A673 (cell line): ENCODE data around the gene IL23A.

Experiments used
- CTCF ChIP-seq: fragments of 300-800, 200-600 bp; sonication (generic); conservative IDR thresholded peaks from 2 replicates; pipeline ENCODE4 v1.5.1; 2017; ENCODE audit warnings: low read depth, mild to moderate bottlenecking, antibody characterized with exemption, low read length, moderate library complexity, mixed read lengths
- EZH2 ChIP-seq: fragments of 200-600 bp; sonication (generic); IDR thresholded peaks from 2 replicates; pipeline ENCODE4 v1.6.1; 2017; ENCODE audit warnings: borderline replicate concordance, low read depth, mild to moderate bottlenecking, mixed read lengths, antibody characterized with exemption, low read length; ENCODE audit not compliant: poor library complexity, severe bottlenecking

DNA sequence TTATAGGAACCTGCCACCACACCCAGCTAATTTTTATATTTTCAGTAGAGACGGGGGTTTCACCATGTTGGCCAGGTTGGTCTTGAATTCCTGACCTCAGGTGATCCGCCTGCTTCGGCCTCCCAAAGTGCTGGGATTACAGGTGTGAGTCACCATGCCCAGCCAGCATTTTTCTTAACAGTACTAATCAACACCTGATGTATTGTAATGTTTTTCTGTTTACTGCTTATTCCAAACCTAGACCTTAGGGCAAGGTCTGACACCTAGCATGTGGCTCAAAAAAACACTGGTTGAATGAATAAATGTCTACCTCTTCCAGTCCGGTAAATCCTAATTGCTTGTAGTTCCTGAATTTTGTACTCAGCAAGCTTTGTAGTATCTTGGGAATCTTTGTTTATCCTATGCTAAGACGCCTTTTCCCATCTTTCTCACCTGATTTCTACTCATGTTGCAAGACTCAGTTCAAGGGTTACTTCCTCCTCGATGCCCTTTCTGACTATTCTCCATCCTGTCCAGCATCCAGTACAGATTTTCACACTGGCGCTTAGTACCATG is 7.7 kb upstream of the IL23A start:
- TF ChIP-seq CTCF = no peak
- no peak for TF ChIP-seq EZH2
